Small intestine (tissue), 7 donors: ENCODE measurements around the gene SLC51B. TPM values are rescaled to one million over a fixed set of nuclear protein-coding genes. Genes with fewer than 3 reads are reported as not detected.
A peak's percentile ranks its signal among the peaks of the same experiment; 100 is the strongest.
"Not testable (repeated sequence)": the region's sequence is repeated elsewhere in the genome, so short reads cannot be mapped to it uniquely, and the experiment has no call there.

Experiments
- DNase-seq, 2 donors: peaks; one replicate each; pipeline versions ENCODE4 v3.0.0 to v3.0.0-alpha.2; 2013
- FAIRE-seq: peaks from 2 replicates; lab custom pipeline; 2012; peaks lifted over from hg19 to GRCh38; lab: Jason Lieb, UNC
- H3K27ac ChIP-seq, 3 donors: one replicate each; pipeline ENCODE4 v1.5.1; 2013; ENCODE audit warnings: low read length in 2 of 3, mild to moderate bottlenecking in 2 of 3, control low read depth in 1 of 3, inconsistent platforms in 1 of 3, low read depth in 1 of 3, moderate library complexity in 1 of 3
- H3K27me3 ChIP-seq, 3 donors: one replicate each; pipeline ENCODE4 v1.6.1; 2013; ENCODE audit warnings: low read length in 3 of 3, inconsistent platforms in 1 of 3; ENCODE audit not compliant: control insufficient read depth in 3 of 3, insufficient read depth in 3 of 3
- H3K36me3 ChIP-seq, 3 donors: one replicate each; pipeline ENCODE4 v1.6.1; 2013; ENCODE audit warnings: low read length in 3 of 3, inconsistent platforms in 1 of 3, low read depth in 1 of 3, mild to moderate bottlenecking in 1 of 3, moderate library complexity in 1 of 3; ENCODE audit not compliant: control insufficient read depth in 3 of 3, insufficient read depth in 2 of 3
- H3K4me1 ChIP-seq, 3 donors: one replicate each; pipeline ENCODE4 v1.6.1; 2013; ENCODE audit warnings: low read length in 2 of 3, inconsistent platforms in 1 of 3, low read depth in 1 of 3, mild to moderate bottlenecking in 1 of 3, moderate library complexity in 1 of 3; ENCODE audit not compliant: control insufficient read depth in 3 of 3, insufficient read depth in 2 of 3
- H3K4me3 ChIP-seq, 3 donors: one replicate each; pipeline ENCODE4 v1.5.1; 2013; ENCODE audit warnings: low read length in 3 of 3, control low read depth in 1 of 3, inconsistent platforms in 1 of 3, low read depth in 1 of 3, mild to moderate bottlenecking in 1 of 3, moderate library complexity in 1 of 3
- H3K9me3 ChIP-seq, 2 donors: one replicate each; pipeline ENCODE4 v1.6.1; 2013; ENCODE audit warnings: low read depth in 1 of 2, low read length in 1 of 2; ENCODE audit not compliant: control insufficient read depth in 2 of 2, insufficient read depth in 1 of 2
- WGBS, 3 donors: extraction: QIAGEN DNeasy Blood & Tissue Kit; methylation state at CpG; one replicate each; pipeline ENCODE4 v1.1.7; 2013; 5-methylcytosine and 5-hydroxymethylcytosine counted together
- polyA plus RNA-seq, 4 donors: library from polyadenylated mRNA; stranded (reverse) in 3 of 4; unstranded in 1 of 4; fragments of 200-250 nt in 3 of 4; fragments of 120-200 nt in 1 of 4; gene quantifications; one replicate each; pipeline versions ENCODE4 v1.2.1 to v1.2.3, GENCODE V29; 2013
- donor health status: healthy with polysubstance abuse.
- donor health status: control.
- donor health status: control.
- donor health status: Bipolar disorder and iron deficiency.
- donor health status: healthy.

Gene SLC51B
- polyA plus RNA-seq, 4 donors, result 23.5 to 258 (median 162) TPM

- Histone ChIP-seq H3K4me1 (peaks cover 7 to 61% (median 8%) of the 10 kb centered on the region in 3 donors), H3K27ac (peak overlapping the region; percentile 65 to 88 (median 77))
- not testable (repeated sequence) for H3K27me3 ChIP-seq, H3K9me3 ChIP-seq, H3K36me3 ChIP-seq, FAIRE-seq, H3K4me3 ChIP-seq
- 24 to 49% (median 39%) methylated on average over 5 of the region's 5 CpGs for WGBS, 3 donors
- peak; percentile 79 to 85 for DNase-seq
These were observed 969 bp upstream of the SLC51B start for GRCh38 chr15:65044218-65044617.

- H3K4me1 ChIP-seq, result peaks cover 0 to 41% (median 0%) of the 10 kb centered on the region in 3 donors
- DNase-seq (no peak), FAIRE-seq (no peak)
- peaks cover 0 to 25% (median 6%) of the 10 kb centered on the region in 3 donors for H3K36me3 ChIP-seq
- no peaks in the 10 kb centered on the region for H3K27me3 ChIP-seq
- H3K9me3 ChIP-seq, result no peaks in the 10 kb centered on the region
- H3K4me3 ChIP-seq, result peak overlapping the region in 1 of 3 donors; percentile 45
- 67 to 81% (median 78%) methylated on average over 2 of the region's 2 CpGs for WGBS, 3 donors
- H3K27ac ChIP-seq, result no peak overlapping the region
These were observed 3.1 kb downstream of the SLC51B start for GRCh38 chr15:65048241-65048640.

- 11 to 23% (median 17%) methylated on average over 18 to 19 of the region's 19 CpGs for WGBS, 3 donors
- Histone ChIP-seq H3K4me3 (peak overlapping the region in 2 of 3 donors; percentile 8 to 17), H3K36me3 (peaks cover 0 to 34% (median 8%) of the 10 kb centered on the region in 3 donors), H3K27ac (no peak overlapping the region), H3K4me1 (peaks cover 0 to 31% (median under 1%) of the 10 kb centered on the region in 3 donors), H3K27me3 (no peaks in the 10 kb centered on the region), H3K9me3 (no peaks in the 10 kb centered on the region)
- peak; percentile 90 for DNase-seq
- no peak for FAIRE-seq
These were observed 4.2 kb downstream of the SLC51B start for GRCh38 chr15:65049418-65049840.

- H3K36me3 ChIP-seq, result peaks cover 0 to 42% (median 8%) of the 10 kb centered on the region in 3 donors
- H3K4me1 ChIP-seq, result peaks cover 0 to 31% (median 5%) of the 10 kb centered on the region in 3 donors
- no peak overlapping the region for H3K4me3 ChIP-seq
- WGBS, 3 donors, result 52 to 68% (median 52%) methylated on average over 4 of the region's 4 CpGs
- FAIRE-seq (no peak), DNase-seq (no peak)
- H3K27me3 ChIP-seq, result no peaks in the 10 kb centered on the region
- H3K27ac ChIP-seq, result no peak overlapping the region
- H3K9me3 ChIP-seq, result no peaks in the 10 kb centered on the region
These were observed 5.1 kb downstream of the SLC51B start for GRCh38 chr15:65050270-65050669.

GRCh38 chr15:65051266-65051665, 6.1 kb downstream of the SLC51B start:
- Histone ChIP-seq H3K4me1 (peaks cover 5 to 35% (median 9%) of the 10 kb centered on the region in 3 donors), H3K27ac (no peak overlapping the region), H3K4me3 (no peak overlapping the region), H3K9me3 (no peaks in the 10 kb centered on the region), H3K36me3 (peaks cover 0 to 48% (median 8%) of the 10 kb centered on the region in 3 donors), H3K27me3 (no peaks in the 10 kb centered on the region)
- FAIRE-seq (no peak), DNase-seq (no peak)
- WGBS, 3 donors, result 81 to 90% (median 86%) methylated on average over 2 of the region's 2 CpGs

GRCh38 chr15:65052956-65053355, 7.8 kb downstream of the SLC51B start:
- DNase-seq, result no peak
- no peaks in the 10 kb centered on the region for H3K27me3 ChIP-seq
- no peaks in the 10 kb centered on the region for H3K9me3 ChIP-seq
- no peak overlapping the region for H3K4me3 ChIP-seq
- no peak for FAIRE-seq
- peaks cover 5 to 41% (median 12%) of the 10 kb centered on the region in 3 donors for H3K4me1 ChIP-seq
- peaks cover 0 to 48% (median 8%) of the 10 kb centered on the region in 3 donors for H3K36me3 ChIP-seq
- no peak overlapping the region for H3K27ac ChIP-seq
- WGBS, 3 donors, result 77 to 86% (median 86%) methylated on average over 2 of the region's 2 CpGs

GRCh38 chr15:65054333-65055200, 9.4 kb downstream of the SLC51B start:
- WGBS, 3 donors, result 66 to 74% (median 71%) methylated on average over 24 to 26 of the region's 26 CpGs
- peaks cover 5 to 35% (median 12%) of the 10 kb centered on the region in 3 donors for H3K4me1 ChIP-seq
- H3K36me3 ChIP-seq, result peaks cover 0 to 50% (median 8%) of the 10 kb centered on the region in 3 donors
- no peaks in the 10 kb centered on the region for H3K27me3 ChIP-seq
- no peaks in the 10 kb centered on the region for H3K9me3 ChIP-seq
- H3K27ac ChIP-seq, result peak overlapping the region; percentile 47 to 76 (median 68)
- FAIRE-seq (no peak), DNase-seq (peak; percentile 68 to 86)
- no peak overlapping the region for H3K4me3 ChIP-seq

GRCh38 chr15:65055201-65055870, 10.1 kb downstream of the SLC51B start:
- H3K36me3 ChIP-seq, result peaks cover 0 to 44% (median 8%) of the 10 kb centered on the region in 3 donors
- no peaks in the 10 kb centered on the region for H3K9me3 ChIP-seq
- no peak for FAIRE-seq
- no peaks in the 10 kb centered on the region for H3K27me3 ChIP-seq
- WGBS, 3 donors, result 23 to 38% (median 34%) methylated on average over 6 of the region's 6 CpGs
- no peak overlapping the region for H3K4me3 ChIP-seq
- peak; percentile 68 to 96 for DNase-seq
- peak overlapping the region; percentile 47 to 76 (median 68) for H3K27ac ChIP-seq
- H3K4me1 ChIP-seq, result peaks cover 5 to 32% (median 12%) of the 10 kb centered on the region in 3 donors
